ENCODE data around the gene EPB41L4A.

DNA sequence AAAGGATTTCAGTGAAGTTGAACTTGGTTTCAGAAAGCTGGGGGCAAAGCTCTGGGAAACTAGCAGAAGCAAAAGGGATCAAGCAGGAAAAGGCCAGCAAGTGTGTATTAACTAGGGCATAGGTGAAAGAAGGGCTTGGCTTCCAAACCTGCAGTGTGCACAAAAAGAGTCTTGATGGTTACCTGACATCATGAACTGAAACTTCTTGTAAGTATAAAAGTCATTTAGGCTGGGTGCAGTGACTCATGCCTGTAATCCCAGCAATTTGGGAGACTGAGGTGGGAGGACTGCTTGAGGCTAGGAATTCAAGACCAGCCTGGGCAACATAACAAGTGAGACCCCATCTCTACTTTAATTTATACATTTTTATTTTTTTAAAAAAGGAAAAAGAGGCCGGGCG, 216.4 kb downstream of the EPB41L4A start:
- TF ChIP-seq, protein P1, sequence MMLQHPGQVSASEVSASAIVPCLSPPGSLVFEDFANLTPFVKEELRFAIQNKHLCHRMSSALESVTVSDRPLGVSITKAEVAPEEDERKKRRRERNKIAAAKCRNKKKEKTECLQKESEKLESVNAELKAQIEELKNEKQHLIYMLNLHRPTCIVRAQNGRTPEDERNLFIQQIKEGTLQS (CRISPR knock-in tag; conservative IDR thresholded peaks at IDR 0.05): no peak
- TF ChIP-seq JUN (CRISPR knock-in tag; IDR thresholded peaks at IDR 0.05) (no peak), MAX (CRISPR knock-in tag; IDR thresholded peaks at IDR 0.05) (no peak)
